Measurements from ENCODE around the gene LRCH4. TPM values are rescaled to one million over a fixed set of nuclear protein-coding genes. Genes with fewer than 3 reads are reported as not detected.

Gene LRCH4
- total and polyA plus RNA-seq, 2 of the 13 experiments (the other 11 are each of a cell fraction or from before 2014, with no cell fraction given) = 7.0 to 9.3 TPM

GRCh38 chr7:100568176-100568895 lies 17.6 kb downstream of the LRCH4 start (continued):
- no peak; the same call in 1 of the 2 replicates for TF ChIP-seq TRAFD1 (CRISPR knock-in tag; IDR thresholded peaks at IDR 0.05; ENCODE audit: borderline replicate concordance)
- TF ChIP-seq ZNF138 (CRISPR knock-in tag; IDR thresholded peaks at IDR 0.05; ENCODE audit: low read depth) = peak; percentile 77; the same call in 1 of the 2 replicates
- TF ChIP-seq ASH2L (IDR thresholded peaks at IDR 0.05; ENCODE audit: insufficient read length, low read depth, low read length) = peak; percentile 83
- TF ChIP-seq GATA4 (IDR thresholded peaks at IDR 0.05; ENCODE audit: borderline replicate concordance, low read depth) = peak; percentile 59
- no peak for TF ChIP-seq ZNF678 (CRISPR knock-in tag; IDR thresholded peaks at IDR 0.05)
- TF ChIP-seq ZNF703 (CRISPR knock-in tag; IDR thresholded peaks at IDR 0.05; ENCODE audit: borderline replicate concordance) = peak; percentile 86; the same call in 1 of the 2 replicates
- TF ChIP-seq SUZ12 (IDR thresholded peaks at IDR 0.05; ENCODE audit: low read depth, low read length) = no peak
- peak; percentile 82; the same call in 1 of the 2 replicates for TF ChIP-seq ARID4A (CRISPR knock-in tag; IDR thresholded peaks at IDR 0.05; ENCODE audit: borderline replicate concordance)
- no peak for TF ChIP-seq MAF1 (CRISPR knock-in tag; IDR thresholded peaks at IDR 0.05; ENCODE audit: borderline replicate concordance)
- peak; percentile 68; the same call in 1 of the 2 replicates for TF ChIP-seq NCOA2 (CRISPR knock-in tag; IDR thresholded peaks at IDR 0.05)
- TF ChIP-seq NKX3-1 (CRISPR knock-in tag; IDR thresholded peaks at IDR 0.05) = peak; percentile 4; the same call in 1 of the 2 replicates
- no peak; the same call in none of the 2 replicates for TF ChIP-seq ETS1 (CRISPR knock-in tag; IDR thresholded peaks at IDR 0.05)
- peak; percentile 81 for TF ChIP-seq ZNF776 (CRISPR knock-in tag; IDR thresholded peaks at IDR 0.05)
- peak; percentile 97 for TF ChIP-seq SAFB2 (CRISPR knock-in tag; IDR thresholded peaks at IDR 0.05; ENCODE audit: borderline replicate concordance, low read depth)
- peak; percentile 89 for TF ChIP-seq PAXIP1 (CRISPR knock-in tag; conservative IDR thresholded peaks at IDR 0.05)

Measured in HepG2 (cell line).